ENCODE data around the gene MAMDC4. TPM values are rescaled to one million over a fixed set of nuclear protein-coding genes. Genes with fewer than 3 reads are reported as not detected.

Gene MAMDC4
- total and polyA plus RNA-seq, 5 donors from 2014 or later = 0.30 to 2.7 TPM; not detected in 3

DNA sequence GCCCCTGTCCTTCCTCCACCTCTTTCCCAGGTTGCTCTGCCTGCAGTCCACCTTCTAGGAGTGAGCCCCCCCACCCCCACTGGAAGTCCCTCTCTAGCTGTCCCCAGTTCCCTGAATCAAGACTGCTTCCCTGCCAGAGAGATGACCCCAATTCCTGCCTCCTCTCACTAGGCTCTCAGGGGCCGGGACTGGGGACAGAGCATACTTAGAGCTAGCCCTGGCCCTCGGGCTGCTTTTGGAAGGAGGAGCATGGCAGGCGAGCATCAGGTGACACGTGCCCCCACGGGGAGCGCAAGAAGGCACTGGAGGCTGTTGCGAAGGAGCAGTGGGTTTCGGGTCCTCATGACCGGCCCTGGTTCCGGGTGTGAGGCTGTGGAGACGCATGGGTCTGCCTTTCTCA, 43.9 kb downstream of the MAMDC4 start:
- H3K9me3 Mint-ChIP-seq = no peaks in the 10 kb centered on the region

GRCh38 chr9:136898483-136899100, 46.4 kb downstream of the MAMDC4 start:
- peaks cover 8% of the 10 kb centered on the region for H3K36me3 Mint-ChIP-seq
- H3K4me3 Mint-ChIP-seq = no peak overlapping the region
- Histone ChIP-seq H3K4me1 (ENCODE audit: control insufficient read depth, insufficient read depth, low read length, poor library complexity, severe bottlenecking) (peaks cover 49% of the 10 kb centered on the region), H3K27me3 (ENCODE audit: control insufficient read depth, insufficient read depth, low read length) (no peaks in the 10 kb centered on the region), H3K9me3 (ENCODE audit: control insufficient read depth in 2 of 2, low read length in 2 of 2) (no peaks in the 10 kb centered on the region), H3K4me3 (ENCODE audit: low read depth, low read length) (no peak overlapping the region), H3K27ac (ENCODE audit: insufficient read depth, low read length, poor library complexity, severe bottlenecking) (peak overlapping the region; percentile 60), H3K36me3 (ENCODE audit: control insufficient read depth, insufficient read depth, low read length) (peaks cover 16% of the 10 kb centered on the region)
- DNase-seq (no peak), ATAC-seq (ENCODE audit: low read depth in 2 of 2) (no peak)
- peak overlapping the region in 2 of 3 donors; percentile 76 to 77 for H3K27ac Mint-ChIP-seq
- no peaks in the 10 kb centered on the region for H3K27me3 Mint-ChIP-seq
- H3K9me3 Mint-ChIP-seq = no peaks in the 10 kb centered on the region
- peaks cover 8 to 74% (median 46%) of the 10 kb centered on the region in 4 donors for H3K4me1 Mint-ChIP-seq

More for the DNA sequence above, 43.9 kb downstream of the MAMDC4 start:
- no peaks in the 10 kb centered on the region for H3K27me3 Mint-ChIP-seq
- Histone ChIP-seq H3K36me3 (ENCODE audit: control insufficient read depth, insufficient read depth, low read length) (peaks cover 19% of the 10 kb centered on the region), H3K27ac (ENCODE audit: insufficient read depth, low read length, poor library complexity, severe bottlenecking) (no peak overlapping the region), H3K4me1 (ENCODE audit: control insufficient read depth, insufficient read depth, low read length, poor library complexity, severe bottlenecking) (peaks cover 23% of the 10 kb centered on the region), H3K27me3 (ENCODE audit: control insufficient read depth, insufficient read depth, low read length) (no peaks in the 10 kb centered on the region), H3K9me3 (ENCODE audit: control insufficient read depth in 2 of 2, low read length in 2 of 2) (no peaks in the 10 kb centered on the region), H3K4me3 (ENCODE audit: low read depth, low read length) (no peak overlapping the region)
- no peak overlapping the region for H3K4me3 Mint-ChIP-seq
- DNase-seq (no peak), ATAC-seq (ENCODE audit: low read depth in 2 of 2) (no peak)
- H3K27ac Mint-ChIP-seq = no peak overlapping the region
- H3K36me3 Mint-ChIP-seq = peaks cover 5% of the 10 kb centered on the region
- H3K4me1 Mint-ChIP-seq = peaks cover 0 to 63% (median 29%) of the 10 kb centered on the region in 4 donors

GRCh38 chr9:136899196-136899595, 47.0 kb downstream of the MAMDC4 start:
- no peaks in the 10 kb centered on the region for H3K27me3 ChIP-seq (ENCODE audit: control insufficient read depth, insufficient read depth, low read length)
- H3K27ac ChIP-seq (ENCODE audit: insufficient read depth, low read length, poor library complexity, severe bottlenecking) = peak overlapping the region; percentile 60
- peak in 2 of 3 donors; percentile 14 to 64 for DNase-seq
- no peak overlapping the region for H3K4me3 ChIP-seq (ENCODE audit: low read depth, low read length)
- no peaks in the 10 kb centered on the region for H3K9me3 ChIP-seq (ENCODE audit: control insufficient read depth in 2 of 2, low read length in 2 of 2)
- no peaks in the 10 kb centered on the region for H3K27me3 Mint-ChIP-seq
- ATAC-seq (ENCODE audit: low read depth in 2 of 2) = no peak
- peak overlapping the region; percentile 77 to 92 (median 88) for H3K27ac Mint-ChIP-seq
- peaks cover 8% of the 10 kb centered on the region for H3K36me3 Mint-ChIP-seq
- H3K4me1 ChIP-seq (ENCODE audit: control insufficient read depth, insufficient read depth, low read length, poor library complexity, severe bottlenecking) = peaks cover 53% of the 10 kb centered on the region
- H3K36me3 ChIP-seq (ENCODE audit: control insufficient read depth, insufficient read depth, low read length) = peaks cover 16% of the 10 kb centered on the region
- H3K9me3 Mint-ChIP-seq = no peaks in the 10 kb centered on the region
- peak overlapping the region; percentile 66 to 86 (median 70) for H3K4me3 Mint-ChIP-seq
- H3K4me1 Mint-ChIP-seq = peaks cover 8 to 75% (median 45%) of the 10 kb centered on the region in 4 donors

DNA sequence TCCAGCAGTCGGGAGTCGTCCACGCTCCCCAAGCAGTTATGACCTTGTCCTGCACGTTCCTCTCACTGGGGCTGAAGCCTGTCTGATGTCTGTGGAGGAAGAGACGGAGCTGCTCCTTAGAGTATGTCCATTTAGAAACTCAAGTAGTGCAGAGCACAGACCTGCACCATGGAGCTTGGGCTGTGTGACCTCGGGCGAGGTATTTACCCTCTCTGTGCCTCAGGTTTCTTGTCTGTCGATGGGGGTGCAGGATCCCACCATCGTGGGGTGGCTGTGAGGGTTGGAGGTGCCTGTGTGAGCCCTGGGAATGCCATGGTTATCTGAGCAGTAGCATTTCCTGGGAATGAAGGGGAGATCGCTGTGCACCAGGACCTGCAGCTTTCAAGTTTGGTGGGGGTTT, 48.4 kb downstream of the MAMDC4 start:
- H3K36me3 ChIP-seq (ENCODE audit: control insufficient read depth, insufficient read depth, low read length) = peaks cover 16% of the 10 kb centered on the region
- no peaks in the 10 kb centered on the region for H3K27me3 Mint-ChIP-seq
- no peaks in the 10 kb centered on the region for H3K9me3 ChIP-seq (ENCODE audit: control insufficient read depth in 2 of 2, low read length in 2 of 2)
- no peak for DNase-seq
- no peaks in the 10 kb centered on the region for H3K27me3 ChIP-seq (ENCODE audit: control insufficient read depth, insufficient read depth, low read length)
- peaks cover 8% of the 10 kb centered on the region for H3K36me3 Mint-ChIP-seq
- peaks cover 53% of the 10 kb centered on the region for H3K4me1 ChIP-seq (ENCODE audit: control insufficient read depth, insufficient read depth, low read length, poor library complexity, severe bottlenecking)
- ATAC-seq (ENCODE audit: low read depth in 2 of 2) = no peak
- no peaks in the 10 kb centered on the region for H3K9me3 Mint-ChIP-seq
- H3K4me3 Mint-ChIP-seq = peak overlapping the region in 3 of 4 donors; percentile 31 to 51 (median 44)
- H3K27ac ChIP-seq (ENCODE audit: insufficient read depth, low read length, poor library complexity, severe bottlenecking) = peak overlapping the region; percentile 94
- H3K4me1 Mint-ChIP-seq = peaks cover 8 to 76% (median 48%) of the 10 kb centered on the region in 4 donors
- no peak overlapping the region for H3K4me3 ChIP-seq (ENCODE audit: low read depth, low read length)
- peak overlapping the region; percentile 45 to 92 (median 71) for H3K27ac Mint-ChIP-seq

DNA sequence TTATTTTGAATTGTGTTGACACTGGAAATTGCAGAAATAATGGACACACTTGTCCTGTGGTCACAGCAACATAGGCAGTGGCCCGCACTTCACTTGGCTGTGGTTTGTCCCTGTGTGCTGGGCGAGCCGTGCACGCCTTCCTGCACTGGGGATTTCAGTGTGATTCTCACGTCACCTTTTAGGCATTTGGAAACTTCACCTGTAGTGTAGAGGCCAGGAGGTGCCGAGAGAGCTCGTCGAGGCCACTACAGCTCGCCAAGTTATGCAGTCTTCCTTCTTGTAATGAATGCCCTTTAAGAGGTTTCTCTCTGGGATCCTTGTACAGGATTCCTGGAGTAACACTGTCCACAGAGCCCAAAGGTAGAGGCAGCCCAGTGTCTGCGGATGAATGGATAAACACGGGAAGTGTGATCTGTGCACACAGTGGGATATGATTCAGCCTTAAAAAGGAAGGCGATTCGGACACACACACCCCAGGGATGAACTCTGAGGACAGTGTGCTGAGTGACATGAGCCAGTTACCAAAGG, 48.9 kb downstream of the MAMDC4 start:
- peaks cover 8 to 77% (median 49%) of the 10 kb centered on the region in 4 donors for H3K4me1 Mint-ChIP-seq

DNA sequence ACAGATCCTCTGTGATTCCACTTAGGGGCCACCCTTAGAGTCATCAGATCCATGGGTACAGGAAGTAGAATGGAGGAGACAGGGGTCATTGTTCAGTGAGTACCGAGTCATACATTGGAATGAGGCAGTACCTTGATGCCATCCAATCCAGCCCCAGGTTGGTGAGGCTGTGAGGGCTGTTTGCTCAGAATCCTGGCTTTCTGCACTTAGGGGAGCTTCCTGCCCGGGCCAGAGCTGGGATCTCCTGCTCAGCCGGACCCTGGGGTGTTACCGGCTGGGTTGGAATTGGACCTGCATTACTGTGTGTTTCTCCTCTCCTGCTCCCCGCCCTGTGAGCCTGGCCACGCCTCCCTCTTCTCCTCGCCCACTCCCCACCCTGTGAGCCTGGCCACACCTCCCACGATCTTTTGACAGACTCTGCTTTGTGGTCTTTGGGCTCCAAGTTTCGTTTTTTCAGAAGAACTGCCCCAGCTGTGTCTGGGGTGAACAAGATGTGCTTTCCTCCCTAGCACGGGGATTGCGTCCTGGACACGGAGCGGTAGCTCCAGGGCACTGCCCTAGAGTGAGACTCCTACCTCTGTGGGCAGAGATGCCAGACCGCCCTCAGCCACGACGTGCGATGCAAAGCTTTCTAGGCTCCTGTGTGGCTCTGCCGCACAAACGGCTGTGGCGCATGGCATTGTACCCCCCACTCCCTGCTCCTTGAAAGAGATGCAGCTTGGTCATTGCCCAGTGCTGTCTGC, 49.5 kb downstream of the MAMDC4 start:
- Mint-ChIP-seq H3K27me3 (no peaks in the 10 kb centered on the region), H3K27ac (peak overlapping the region; percentile 92 to 100 (median 97)), H3K36me3 (peaks cover 12% of the 10 kb centered on the region), H3K9me3 (no peaks in the 10 kb centered on the region), H3K4me1 (peaks cover 8 to 77% (median 48%) of the 10 kb centered on the region in 4 donors), H3K4me3 (peak overlapping the region; percentile 80 to 87 (median 84))
- Histone ChIP-seq H3K4me3 (ENCODE audit: low read depth, low read length) (peak overlapping the region; percentile 69), H3K27ac (ENCODE audit: insufficient read depth, low read length, poor library complexity, severe bottlenecking) (peak overlapping the region; percentile 94), H3K27me3 (ENCODE audit: control insufficient read depth, insufficient read depth, low read length) (no peaks in the 10 kb centered on the region), H3K4me1 (ENCODE audit: control insufficient read depth, insufficient read depth, low read length, poor library complexity, severe bottlenecking) (peaks cover 49% of the 10 kb centered on the region), H3K36me3 (ENCODE audit: control insufficient read depth, insufficient read depth, low read length) (peaks cover 24% of the 10 kb centered on the region), H3K9me3 (ENCODE audit: control insufficient read depth in 2 of 2, low read length in 2 of 2) (no peaks in the 10 kb centered on the region)
- ATAC-seq (ENCODE audit: low read depth in 2 of 2) (peak; percentile 65 to 70), DNase-seq (peak; percentile 61 to 86 (median 62))

More for the DNA sequence above, 48.9 kb downstream of the MAMDC4 start:
- Histone ChIP-seq H3K4me3 (ENCODE audit: low read depth, low read length) (peak overlapping the region; percentile 69), H3K27me3 (ENCODE audit: control insufficient read depth, insufficient read depth, low read length) (no peaks in the 10 kb centered on the region), H3K27ac (ENCODE audit: insufficient read depth, low read length, poor library complexity, severe bottlenecking) (peak overlapping the region; percentile 94), H3K36me3 (ENCODE audit: control insufficient read depth, insufficient read depth, low read length) (peaks cover 17% of the 10 kb centered on the region), H3K4me1 (ENCODE audit: control insufficient read depth, insufficient read depth, low read length, poor library complexity, severe bottlenecking) (peaks cover 52% of the 10 kb centered on the region), H3K9me3 (ENCODE audit: control insufficient read depth in 2 of 2, low read length in 2 of 2) (no peaks in the 10 kb centered on the region)
- Mint-ChIP-seq H3K9me3 (no peaks in the 10 kb centered on the region), H3K36me3 (peaks cover 8% of the 10 kb centered on the region), H3K27ac (peak overlapping the region; percentile 92 to 100 (median 97)), H3K27me3 (no peaks in the 10 kb centered on the region), H3K4me3 (peak overlapping the region; percentile 80 to 87 (median 84))
- DNase-seq (no peak), ATAC-seq (ENCODE audit: low read depth in 2 of 2) (no peak)

GRCh38 chr9:136902259-136902821, 50.2 kb downstream of the MAMDC4 start:
- Mint-ChIP-seq H3K4me3 (peak overlapping the region; percentile 80 to 87 (median 84)), H3K27me3 (no peaks in the 10 kb centered on the region), H3K9me3 (no peaks in the 10 kb centered on the region), H3K27ac (peak overlapping the region; percentile 92 to 100 (median 97)), H3K36me3 (peaks cover 12% of the 10 kb centered on the region), H3K4me1 (peaks cover 8 to 71% (median 45%) of the 10 kb centered on the region in 4 donors)
- Histone ChIP-seq H3K27me3 (ENCODE audit: control insufficient read depth, insufficient read depth, low read length) (no peaks in the 10 kb centered on the region), H3K36me3 (ENCODE audit: control insufficient read depth, insufficient read depth, low read length) (peaks cover 27% of the 10 kb centered on the region), H3K4me3 (ENCODE audit: low read depth, low read length) (peak overlapping the region; percentile 69), H3K9me3 (ENCODE audit: control insufficient read depth in 2 of 2, low read length in 2 of 2) (no peaks in the 10 kb centered on the region), H3K27ac (ENCODE audit: insufficient read depth, low read length, poor library complexity, severe bottlenecking) (peak overlapping the region; percentile 94), H3K4me1 (ENCODE audit: control insufficient read depth, insufficient read depth, low read length, poor library complexity, severe bottlenecking) (peaks cover 49% of the 10 kb centered on the region)
- peak; percentile 67 to 82 (median 72) for DNase-seq
- ATAC-seq (ENCODE audit: low read depth in 2 of 2) = peak; percentile 69 to 76

All from CD4-positive, CD25-positive, alpha-beta regulatory T cell (primary cell).